C4-2B (cell line): ENCODE results near the gene MICAL3.
"Not testable (repeated sequence)": the region's sequence is repeated elsewhere in the genome, so short reads cannot be mapped to it uniquely, and the experiment has no call there.

Source experiments
- H3K27ac ChIP-seq: fragments of 450-650 bp; 2 replicates; pipeline ENCODE4 v1.5.1; 2017
- ZFX ChIP-seq: fragments of 450-650 bp; IDR thresholded peaks from 2 replicates; pipeline ENCODE4 v1.6.1; 2017
- TF ChIP-seq, protein P1 (sequence below): fragments of 450-650 bp; conservative IDR thresholded peaks from 2 replicates; pipeline ENCODE4 v1.5.1; 2017; ENCODE audit warnings: mild to moderate bottlenecking

The MICAL3 gene

DNA sequence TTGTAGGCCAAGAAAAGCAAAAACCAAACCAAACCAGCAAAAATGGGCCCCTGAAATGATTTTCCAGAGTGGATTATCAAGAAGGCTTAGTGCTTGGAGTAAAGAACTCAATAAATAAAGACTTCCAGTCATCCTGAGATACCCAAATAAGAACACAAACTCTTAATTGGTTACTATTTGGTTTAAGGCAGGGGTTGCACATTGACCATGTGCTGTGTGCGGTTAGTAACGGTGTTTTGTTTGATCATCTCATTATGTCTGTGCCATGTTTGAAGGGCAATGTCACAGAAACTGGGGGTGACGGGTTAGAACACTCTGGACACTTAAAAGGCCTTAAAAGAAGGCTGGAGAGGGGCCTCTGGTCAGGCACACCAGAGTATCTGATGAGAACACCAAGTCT lies 9.7 kb upstream of the MICAL3 start:
- no peak overlapping the region for H3K27ac ChIP-seq
- TF ChIP-seq ZFX: no peak
- TF ChIP-seq, protein P1, sequence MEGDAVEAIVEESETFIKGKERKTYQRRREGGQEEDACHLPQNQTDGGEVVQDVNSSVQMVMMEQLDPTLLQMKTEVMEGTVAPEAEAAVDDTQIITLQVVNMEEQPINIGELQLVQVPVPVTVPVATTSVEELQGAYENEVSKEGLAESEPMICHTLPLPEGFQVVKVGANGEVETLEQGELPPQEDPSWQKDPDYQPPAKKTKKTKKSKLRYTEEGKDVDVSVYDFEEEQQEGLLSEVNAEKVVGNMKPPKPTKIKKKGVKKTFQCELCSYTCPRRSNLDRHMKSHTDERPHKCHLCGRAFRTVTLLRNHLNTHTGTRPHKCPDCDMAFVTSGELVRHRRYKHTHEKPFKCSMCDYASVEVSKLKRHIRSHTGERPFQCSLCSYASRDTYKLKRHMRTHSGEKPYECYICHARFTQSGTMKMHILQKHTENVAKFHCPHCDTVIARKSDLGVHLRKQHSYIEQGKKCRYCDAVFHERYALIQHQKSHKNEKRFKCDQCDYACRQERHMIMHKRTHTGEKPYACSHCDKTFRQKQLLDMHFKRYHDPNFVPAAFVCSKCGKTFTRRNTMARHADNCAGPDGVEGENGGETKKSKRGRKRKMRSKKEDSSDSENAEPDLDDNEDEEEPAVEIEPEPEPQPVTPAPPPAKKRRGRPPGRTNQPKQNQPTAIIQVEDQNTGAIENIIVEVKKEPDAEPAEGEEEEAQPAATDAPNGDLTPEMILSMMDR: no peak

DNA sequence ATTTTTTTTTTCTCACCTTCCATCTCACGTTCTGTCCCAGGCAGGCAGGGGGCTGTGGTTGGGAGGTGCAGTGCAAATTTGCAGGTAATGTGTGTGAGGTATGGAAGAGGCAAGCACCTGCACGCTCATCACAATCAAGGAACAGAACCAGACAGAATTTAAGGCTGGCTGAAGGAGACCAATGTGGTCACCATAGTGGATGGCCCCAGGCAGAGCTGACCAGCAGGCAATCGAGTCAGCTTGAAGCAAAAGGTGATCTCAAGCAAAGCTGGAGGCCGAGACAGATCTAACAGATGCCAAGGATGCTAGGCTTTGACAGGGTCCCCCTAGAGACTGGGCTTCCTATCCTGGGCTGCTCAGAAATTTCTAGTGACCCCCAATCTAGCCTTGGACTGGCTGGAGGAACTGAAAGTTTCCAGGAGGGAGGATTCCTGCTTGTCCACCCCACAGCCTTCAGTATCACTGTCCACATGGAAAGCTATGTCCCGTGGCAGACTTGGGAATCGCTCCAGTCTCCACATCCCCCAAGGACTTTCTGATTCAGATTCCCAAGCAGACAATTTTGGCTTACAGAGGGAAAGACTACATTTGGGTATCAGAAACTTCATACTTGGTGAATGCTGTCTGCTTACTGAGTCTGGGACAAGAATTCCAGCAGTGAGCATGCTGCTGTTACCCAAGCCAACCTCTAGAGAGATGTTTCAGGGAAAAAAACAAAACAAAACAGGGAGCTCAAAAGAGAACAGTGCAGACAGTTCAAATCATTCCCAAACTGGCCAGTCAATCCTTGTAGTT lies 9.0 kb upstream of the MICAL3 start:
- TF ChIP-seq, protein P1: no peak
- TF ChIP-seq ZFX: no peak
- no peak overlapping the region for H3K27ac ChIP-seq

DNA sequence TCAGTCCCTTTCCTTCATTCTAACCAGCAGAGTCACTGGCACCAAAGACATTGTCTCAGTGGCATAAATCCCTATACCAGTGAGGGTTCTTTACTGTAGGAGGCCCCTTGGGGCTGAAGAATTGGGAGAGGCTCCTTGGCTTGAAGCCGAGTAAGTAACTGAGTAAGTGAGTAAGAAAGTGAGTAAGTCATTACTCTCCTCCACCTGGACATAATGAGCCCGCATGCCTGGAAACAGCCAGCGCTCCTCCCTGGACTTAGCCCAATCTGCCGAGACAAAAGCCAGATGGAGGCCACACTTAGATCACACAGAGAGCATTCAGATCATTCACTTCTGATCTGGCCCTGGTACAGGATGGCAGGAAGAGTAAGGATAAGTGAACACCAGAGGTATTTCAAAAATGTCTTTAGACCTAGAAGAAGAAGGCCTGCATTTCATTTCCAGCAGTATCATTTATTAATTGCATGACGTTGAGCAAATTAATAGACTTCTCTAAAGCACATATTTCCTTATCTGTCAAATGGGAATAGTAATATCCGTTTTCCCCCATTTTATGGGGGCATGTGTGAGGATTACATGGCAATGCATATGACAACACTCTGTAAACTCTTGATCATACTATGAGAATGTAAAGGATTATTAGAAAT lies 8.2 kb upstream of the MICAL3 start:
- H3K27ac ChIP-seq: no peak overlapping the region

DNA sequence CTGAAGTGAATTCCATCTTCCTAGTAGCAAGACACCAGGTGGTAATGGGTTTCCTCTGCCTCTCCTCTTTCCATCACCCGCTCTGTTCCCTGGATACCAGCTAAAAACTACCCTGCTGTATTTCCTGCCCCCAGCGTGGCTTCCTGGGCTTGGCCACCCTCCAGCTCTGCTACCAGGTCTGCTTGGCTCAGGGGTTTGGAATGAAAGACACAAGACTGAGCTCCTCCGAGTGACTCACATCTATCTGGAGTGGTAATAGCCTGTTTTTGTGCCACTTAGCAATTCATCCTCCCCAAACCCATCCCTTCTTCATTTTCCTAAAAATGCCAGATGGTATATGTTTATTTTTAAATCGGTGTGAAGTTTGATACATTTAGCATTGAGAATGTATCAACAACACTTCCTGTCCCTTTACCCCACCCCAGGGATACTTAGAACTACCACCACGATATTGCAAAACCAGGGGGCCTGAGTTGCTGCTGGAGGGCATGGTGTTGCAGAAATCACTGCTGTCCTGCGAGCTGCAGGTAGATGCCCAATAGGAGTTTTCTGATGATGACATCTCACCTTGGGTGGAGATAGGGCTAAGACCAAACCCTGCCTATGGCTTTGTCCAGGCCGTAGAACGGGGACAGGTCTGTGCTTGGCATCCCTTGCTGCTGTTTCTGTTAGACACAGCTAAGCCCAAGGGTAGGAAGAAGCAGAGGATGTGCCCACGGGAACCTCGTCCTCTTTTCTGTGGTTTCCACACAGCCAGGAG lies 7.5 kb upstream of the MICAL3 start:
- TF ChIP-seq, protein P1: no peak
- no peak for TF ChIP-seq ZFX
- no peak overlapping the region for H3K27ac ChIP-seq

More for the DNA sequence above, 8.2 kb upstream of the MICAL3 start:
- TF ChIP-seq, protein P1: no peak
- TF ChIP-seq ZFX: no peak

DNA sequence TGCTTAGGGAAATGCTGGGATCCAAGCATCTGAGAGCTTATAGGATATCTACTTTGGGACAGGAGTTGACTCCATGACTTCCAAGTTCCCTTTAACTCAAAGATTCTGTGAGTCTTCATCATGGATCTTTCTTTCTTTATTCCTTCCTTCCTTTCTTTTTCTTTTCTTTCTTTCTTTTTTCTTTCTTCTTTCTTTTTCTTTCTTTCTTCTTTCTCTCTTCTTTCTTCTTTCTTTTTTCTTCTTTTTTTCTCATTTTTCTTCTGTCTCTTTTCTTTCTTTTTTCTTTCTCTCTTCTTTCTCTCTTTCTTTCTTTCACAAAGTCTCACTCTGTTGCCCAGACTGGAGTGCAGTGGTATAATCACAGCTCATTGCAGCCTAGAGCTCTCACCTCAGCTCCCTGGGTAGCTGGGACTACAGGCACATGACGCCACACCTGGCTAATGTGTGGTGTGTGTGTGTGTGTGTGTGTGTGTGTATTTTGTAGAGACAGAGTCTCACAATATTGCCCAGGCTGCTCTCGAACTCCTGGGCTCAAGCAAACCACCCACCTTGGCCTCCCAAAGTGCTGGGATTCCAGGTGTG lies 5.4 kb upstream of the MICAL3 start:
- no peak overlapping the region for H3K27ac ChIP-seq
- TF ChIP-seq ZFX: no peak
- TF ChIP-seq, protein P1: no peak

DNA sequence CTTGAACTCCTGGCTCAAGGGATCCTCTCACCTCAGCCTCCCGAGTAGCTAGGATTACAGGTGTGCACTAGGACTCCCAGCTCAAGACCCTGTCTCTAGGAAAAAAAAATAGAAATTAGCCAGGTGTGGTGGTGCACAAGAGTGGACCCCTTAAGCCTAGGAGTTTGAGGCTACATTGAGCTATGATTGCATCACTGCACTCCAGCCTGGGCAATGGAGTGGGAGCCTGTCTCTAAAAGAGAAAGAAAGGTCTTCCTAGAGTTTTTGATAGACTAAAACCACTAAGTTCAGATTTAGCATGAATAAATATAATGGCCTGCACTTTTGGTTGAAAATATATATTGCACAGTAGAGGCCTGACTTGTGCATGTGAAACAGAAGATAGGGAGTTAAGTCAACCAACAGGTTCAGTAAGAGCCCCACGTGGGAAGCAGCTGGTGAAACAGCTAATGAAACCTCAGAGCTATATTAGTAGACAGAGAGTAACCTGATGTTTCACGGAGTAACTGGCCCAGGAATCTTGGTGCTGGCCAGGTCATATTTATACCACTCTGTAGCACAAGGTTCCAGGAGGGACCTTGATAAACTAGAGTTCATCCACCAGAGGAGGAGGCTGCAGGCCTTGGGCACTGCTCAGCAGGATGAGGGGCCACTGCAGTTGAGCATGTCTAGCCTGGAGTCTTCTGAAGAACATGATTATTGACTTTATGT lies 4.6 kb upstream of the MICAL3 start:
- TF ChIP-seq ZFX: no peak
- TF ChIP-seq, protein P1: no peak
- no peak overlapping the region for H3K27ac ChIP-seq

DNA sequence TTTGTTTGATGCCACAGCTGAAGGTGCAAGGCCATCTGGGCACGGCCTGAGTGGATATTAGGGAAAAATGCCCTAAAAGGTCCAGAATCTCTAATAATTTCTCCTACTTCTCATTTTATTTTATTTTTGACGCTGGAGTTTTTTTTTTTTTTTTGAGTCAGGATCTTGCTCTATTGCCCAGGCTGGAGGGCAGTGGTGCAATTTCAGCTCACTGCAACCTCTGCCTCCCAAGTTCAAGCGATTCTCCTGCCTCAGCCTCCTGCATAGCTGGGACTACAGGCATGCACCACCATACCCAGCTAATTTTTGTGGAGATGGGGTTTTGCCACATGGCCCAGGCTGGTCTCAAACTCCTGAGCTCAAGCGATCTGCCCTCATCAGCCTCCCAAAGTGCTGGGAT lies 1.5 kb upstream of the MICAL3 start:
- H3K27ac ChIP-seq: not testable (repeated sequence)
